Muscle of leg (tissue), 9 donors: ENCODE data around the gene ALS2. TPM values are rescaled to one million over a fixed set of nuclear protein-coding genes. Genes with fewer than 3 reads are reported as not detected.

ENCODE experiments used
- polyA plus RNA-seq, 8 donors: library from polyadenylated mRNA; unstranded; fragments of 120-200 nt; gene quantifications; one replicate each; pipeline versions ENCODE4 v1.2.1 to v1.2.3, GENCODE V29; 2013; ENCODE audit warnings: inconsistent platforms in 1 of 8, low replicate concordance in 1 of 8; ENCODE audit not compliant: insufficient read length in 8 of 8, insufficient read depth in 1 of 8
- total RNA-seq: library from RNA; stranded (reverse); fragments of 120-200 nt; gene quantifications from one replicate; pipeline ENCODE4 v1.2.4, GENCODE V29; 2013

The ALS2 gene
- total and polyA plus RNA-seq, 9 donors, result 11.2 to 20.9 (median 14.8) TPM

Other genes with a start within 250 kb of the ALS2 start
- 38.8 TPM for gene TMEM237, start 137.4 kb downstream of the ALS2 start, total RNA-seq
- gene TMEM237, start 137.4 kb downstream of the ALS2 start, polyA plus RNA-seq, result 10 to 100 TPM; 28.6 to 40.9 (median 31.7) TPM
- gene MPP4, start 82.3 kb downstream of the ALS2 start, total RNA-seq, result 0.18 TPM
- gene MPP4, start 82.3 kb downstream of the ALS2 start, polyA plus RNA-seq, result under 1 TPM; 0.09 to 0.23 (median 0.14) TPM
- 1.1 TPM for gene CDK15, start 25.6 kb upstream of the ALS2 start, total RNA-seq
- gene CDK15, start 25.6 kb upstream of the ALS2 start, polyA plus RNA-seq, result 1 to 10 TPM in 4 of 8 donors, under 1 TPM in 4; 0.56 to 2.2 (median 0.93) TPM